Measurements from ENCODE around the gene LST1. TPM values are rescaled to one million over a fixed set of nuclear protein-coding genes. Genes with fewer than 3 reads are reported as not detected.

Gene LST1
- total and polyA plus RNA-seq, 2 of the 8 experiments (the other 6 are each of a cell fraction or from before 2014, with no cell fraction given): not detected

DNA sequence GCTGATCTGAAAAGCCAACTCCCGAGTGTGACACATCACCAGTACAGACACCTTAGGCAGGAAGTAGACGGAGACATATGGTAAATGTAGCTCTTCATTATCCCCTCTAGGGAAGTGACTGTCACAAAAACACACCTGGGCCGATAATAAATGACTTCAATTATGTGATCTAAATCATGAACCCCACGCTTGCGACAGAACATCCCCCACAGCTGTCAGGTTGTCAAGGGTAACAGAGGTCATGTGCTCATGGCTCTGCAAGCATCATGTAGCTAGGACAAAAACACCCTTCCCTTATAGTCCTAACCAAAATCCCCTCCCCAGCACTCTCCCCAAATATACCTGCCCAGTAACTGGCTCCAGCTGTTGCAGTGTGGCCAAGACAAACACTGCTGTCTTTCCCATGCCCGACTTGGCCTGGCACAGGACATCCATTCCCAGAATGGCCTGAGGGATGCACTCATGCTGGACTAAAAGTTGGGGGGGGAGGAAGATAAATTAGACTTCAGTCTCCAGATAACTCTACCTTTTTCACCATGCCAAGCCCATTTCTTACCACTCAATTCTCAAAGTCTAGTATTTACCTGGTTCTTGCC lies 47.2 kb upstream of the LST1 start:
- H3K79me1 ChIP-seq (ENCODE audit: low read depth, low read length): peaks cover 8% of the 10 kb centered on the region; the same call in 1 of the 2 replicates
- no peak overlapping the region for H4K8ac ChIP-seq (ENCODE audit: extremely low read depth, insufficient read depth, low read length)
- no peak overlapping the region for H3K27ac ChIP-seq (ENCODE audit: low read depth, low read length)
- CTCF ChIA-PET (ENCODE audit: partially characterized antibody): interaction anchor here (0.9 to 24.7 kb wide), 5 partner anchors 9 to 125 kb away, joined by 3 to 613 read pairs (median 4); partner anchors contain the start of gene NCR3
- no peak overlapping the region for H3K4ac ChIP-seq (replicated peaks; ENCODE audit: insufficient read length, low read depth, low read length)
- no peak overlapping the region for H3K23ac ChIP-seq (ENCODE audit: insufficient read length)
- H3K4me2 ChIP-seq (ENCODE audit: insufficient read depth in 1 of 2, low read depth in 2 of 2, low read length in 2 of 2): peak overlapping the region; percentile 71 to 86; a peak in 3 of 4 replicates
- H2BK12ac ChIP-seq (ENCODE audit: low read depth, low read length): no peak overlapping the region
- no peak overlapping the region for H2BK15ac ChIP-seq (ENCODE audit: low read length)
- H2BK5ac ChIP-seq (ENCODE audit: low read depth, low read length): no peak overlapping the region
- FAIRE-seq (no peak), DNase-seq (ENCODE audit: low read depth in 1 of 2, low spot score in 2 of 2) (no peak)
- H2AFZ ChIP-seq (ENCODE audit: low read length): no peak overlapping the region
- no peak overlapping the region for H2BK120ac ChIP-seq (replicated peaks; ENCODE audit: low read depth, low read length)
- no peaks in the 10 kb centered on the region for H3K9me3 ChIP-seq (ENCODE audit: insufficient read depth in 2 of 2, low read depth in 1 of 2, low read length in 1 of 2)
- peaks cover 50 to 67% (median 62%) of the 10 kb centered on the region in 4 experiments for H3K36me3 ChIP-seq (ENCODE audit: control insufficient read depth in 2 of 4, insufficient read depth in 4 of 4, low read length in 3 of 4)
- peaks cover 2 to 13% (median 7%) of the 10 kb centered on the region in 4 experiments; a peak in 5 of 7 replicates for H3K4me1 ChIP-seq (replicated peaks in 1 of 4; ENCODE audit: control insufficient read depth in 3 of 4, insufficient read depth in 4 of 4, low read length in 3 of 4)
- POLR2A ChIA-PET (ENCODE audit: partially characterized antibody): interaction anchor here (1.0 to 18.4 kb wide), 18 partner anchors 4 to 164 kb away, joined by 3 to 428 read pairs (median 4); partner anchors contain the start of genes ABHD16A, ATP6V1G2, C6orf47 and CSNK2B
- peak overlapping the region in 2 of 4 experiments; percentile 75 to 95; a peak in 2 of 8 replicates for H3K4me3 ChIP-seq (ENCODE audit: extremely low read depth in 1 of 4, insufficient read depth in 2 of 4, low read depth in 3 of 4, low read length in 4 of 4)
- no peaks in the 10 kb centered on the region for H3K27me3 ChIP-seq (replicated peaks in 1 of 4; ENCODE audit: control insufficient read depth in 3 of 4, extremely low read depth in 1 of 4, insufficient read depth in 3 of 4, low read length in 3 of 4)
- no peak overlapping the region for H4K5ac ChIP-seq (ENCODE audit: insufficient read length, low read depth, low read length)
- H3K9ac ChIP-seq (replicated peaks in 1 of 4; ENCODE audit: extremely low read depth in 1 of 4, low read depth in 3 of 4, low read length in 3 of 4): no peak overlapping the region; a peak in 1 of 7 replicates
- no peak overlapping the region for H4K91ac ChIP-seq (replicated peaks; ENCODE audit: insufficient read length, low read length)
- no peak overlapping the region for H3K14ac ChIP-seq (ENCODE audit: insufficient read length)
- TF ChIP-seq ATF3 (IDR thresholded peaks at IDR 0.05; ENCODE audit: insufficient read depth, low read depth, low read length) (no peak), POLR2A (IDR thresholded peaks at IDR 0.05; ENCODE audit: control extremely low read depth in 1 of 2, low read depth in 2 of 2, low read length in 2 of 2) (peak in 1 of 2 experiments; percentile 21; a peak in 1 of 3 replicates)
- peaks cover 5% of the 10 kb centered on the region for H3K23me2 ChIP-seq (ENCODE audit: low read depth, low read length)
- no peak overlapping the region for H3K18ac ChIP-seq (ENCODE audit: extremely low read depth, low read length)
- WGBS, 2 experiments (ENCODE audit: extremely low coverage in 1 of 2, insufficient coverage in 1 of 2, insufficient read length in 1 of 2, insufficient replicate concordance in 2 of 2, low coverage in 1 of 2, low lambda C conversion rate in 2 of 2, missing lambda C conversion rate in 1 of 2): 90% methylated on average over 6 of the region's 6 CpGs; no CpG with 5 or more reads in 1 of the 2 experiments
- no peak overlapping the region for H2BK20ac ChIP-seq (ENCODE audit: low read length)
- H2AK5ac ChIP-seq (ENCODE audit: low read depth, low read length): no peak overlapping the region
- H3K56ac ChIP-seq (replicated peaks; ENCODE audit: insufficient read length, low read depth, low read length): no peak overlapping the region
- H3K79me2 ChIP-seq (ENCODE audit: control insufficient read depth in 1 of 2, insufficient read depth in 2 of 2, low read length in 2 of 2): peaks cover 34 to 75% of the 10 kb centered on the region in 2 experiments
- peaks cover 37 to 39% of the 10 kb centered on the region in 2 experiments for H4K20me1 ChIP-seq (replicated peaks in 1 of 2; ENCODE audit: control insufficient read depth in 1 of 2, insufficient read depth in 2 of 2, low read length in 2 of 2)
